GM12878 (cell line): ENCODE data around the gene ANKRD34A. TPM values are rescaled to one million over a fixed set of nuclear protein-coding genes. Genes with fewer than 3 reads are reported as not detected.

Experiments
- EZH2 ChIP-seq: IDR thresholded peaks from 2 replicates; pipeline ENCODE4 v1.6.1; 2012; ENCODE audit warnings: low read depth, mild to moderate bottlenecking, control low read depth, inconsistent platforms, low read length, borderline replicate concordance; ENCODE audit not compliant: control insufficient read depth
- MTA2 ChIP-seq: fragments of 450-650 bp; IDR thresholded peaks from 2 replicates; pipeline ENCODE4 v1.6.1; 2016; ENCODE audit warnings: low read depth, mild to moderate bottlenecking, moderate library complexity
- ZZZ3 ChIP-seq: IDR thresholded peaks from 2 replicates; pipeline ENCODE4 v1.6.1; 2011; ENCODE audit warnings: low read depth; ENCODE audit not compliant: control insufficient read depth, insufficient read length
- polyA plus RNA-seq, 11 experiments: library from polyadenylated mRNA; depleted of rRNA in 4 of 11; unstranded in 6 of 11; stranded (reverse) in 5 of 11; fragments of >200 nt; fragmentation: Nextera tagmentation in 4 of 11; fragmentation: Illumina TruSeq in 1 of 11; extraction: Ambion mirVana in 4 of 11; extraction: Trizol in 1 of 11; gene quantifications; 1 replicate in 1 of 11; 2 replicates in 10 of 11; pipeline versions ENCODE4 v1.2.1 to v1.2.3, GENCODE V29; 2011 to 2016; ENCODE audit warnings: inconsistent platforms in 2 of 11, missing spikeins in 2 of 11, low read depth in 1 of 11
- total RNA-seq, 4 experiments: library from RNA; depleted of rRNA in 3 of 4; stranded (reverse); fragments of >200 nt in 3 of 4; fragmentation: Illumina TruSeq in 1 of 4; extraction: Trizol in 1 of 4; gene quantifications; 2 replicates each; pipeline versions ENCODE4 v1.2.1 to v1.2.3, GENCODE V29; 2013 to 2021
- TF ChIP-seq, protein P1 (sequence below): IDR thresholded peaks from 2 replicates; pipeline ENCODE4 v1.6.1; 2012; ENCODE audit warnings: mild to moderate bottlenecking, low read depth, low read length
- TF ChIP-seq, protein P2 (sequence below): fragments of 450-650 bp; IDR thresholded peaks from 2 replicates; pipeline ENCODE4 v1.6.1; 2017; ENCODE audit warnings: mild to moderate bottlenecking, moderate library complexity
- TF ChIP-seq, protein P3 (sequence below): fragments of 450-650 bp; formaldehyde crosslinking; IDR thresholded peaks from 2 replicates; pipeline ENCODE4 v1.5.0; 2022; ENCODE audit warnings: mild to moderate bottlenecking, missing genetic modification characterization

Gene ANKRD34A
- total and polyA plus RNA-seq, 10 of the 15 experiments (the other 5 are each of a cell fraction or from before 2014, with no cell fraction given) = 0.40 to 3.5 (median 1.6) TPM

DNA sequence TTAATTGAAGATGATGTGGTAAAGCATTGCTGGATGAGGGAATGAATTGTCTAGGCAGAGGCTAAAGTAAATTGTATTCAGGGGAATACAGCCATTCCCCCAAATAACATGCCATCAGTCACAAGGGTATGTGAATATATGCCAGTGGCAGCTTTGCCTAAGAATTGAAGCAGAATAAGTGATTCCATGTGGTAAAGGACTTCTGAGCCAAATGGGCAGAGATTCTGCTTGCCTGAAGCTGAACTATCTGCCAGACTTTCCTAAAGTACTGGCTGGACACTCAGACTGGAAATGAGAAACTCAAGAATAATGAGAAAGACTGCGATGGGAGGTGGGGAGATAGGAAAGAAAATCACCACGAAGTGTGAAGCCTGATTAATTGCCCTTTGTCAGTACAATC is 8.9 kb downstream of the ANKRD34A start (continued):
- TF ChIP-seq, protein P1, sequence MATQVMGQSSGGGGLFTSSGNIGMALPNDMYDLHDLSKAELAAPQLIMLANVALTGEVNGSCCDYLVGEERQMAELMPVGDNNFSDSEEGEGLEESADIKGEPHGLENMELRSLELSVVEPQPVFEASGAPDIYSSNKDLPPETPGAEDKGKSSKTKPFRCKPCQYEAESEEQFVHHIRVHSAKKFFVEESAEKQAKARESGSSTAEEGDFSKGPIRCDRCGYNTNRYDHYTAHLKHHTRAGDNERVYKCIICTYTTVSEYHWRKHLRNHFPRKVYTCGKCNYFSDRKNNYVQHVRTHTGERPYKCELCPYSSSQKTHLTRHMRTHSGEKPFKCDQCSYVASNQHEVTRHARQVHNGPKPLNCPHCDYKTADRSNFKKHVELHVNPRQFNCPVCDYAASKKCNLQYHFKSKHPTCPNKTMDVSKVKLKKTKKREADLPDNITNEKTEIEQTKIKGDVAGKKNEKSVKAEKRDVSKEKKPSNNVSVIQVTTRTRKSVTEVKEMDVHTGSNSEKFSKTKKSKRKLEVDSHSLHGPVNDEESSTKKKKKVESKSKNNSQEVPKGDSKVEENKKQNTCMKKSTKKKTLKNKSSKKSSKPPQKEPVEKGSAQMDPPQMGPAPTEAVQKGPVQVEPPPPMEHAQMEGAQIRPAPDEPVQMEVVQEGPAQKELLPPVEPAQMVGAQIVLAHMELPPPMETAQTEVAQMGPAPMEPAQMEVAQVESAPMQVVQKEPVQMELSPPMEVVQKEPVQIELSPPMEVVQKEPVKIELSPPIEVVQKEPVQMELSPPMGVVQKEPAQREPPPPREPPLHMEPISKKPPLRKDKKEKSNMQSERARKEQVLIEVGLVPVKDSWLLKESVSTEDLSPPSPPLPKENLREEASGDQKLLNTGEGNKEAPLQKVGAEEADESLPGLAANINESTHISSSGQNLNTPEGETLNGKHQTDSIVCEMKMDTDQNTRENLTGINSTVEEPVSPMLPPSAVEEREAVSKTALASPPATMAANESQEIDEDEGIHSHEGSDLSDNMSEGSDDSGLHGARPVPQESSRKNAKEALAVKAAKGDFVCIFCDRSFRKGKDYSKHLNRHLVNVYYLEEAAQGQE = no peak
- no peak for TF ChIP-seq EZH2
- TF ChIP-seq MTA2 = no peak
- TF ChIP-seq, protein P2, sequence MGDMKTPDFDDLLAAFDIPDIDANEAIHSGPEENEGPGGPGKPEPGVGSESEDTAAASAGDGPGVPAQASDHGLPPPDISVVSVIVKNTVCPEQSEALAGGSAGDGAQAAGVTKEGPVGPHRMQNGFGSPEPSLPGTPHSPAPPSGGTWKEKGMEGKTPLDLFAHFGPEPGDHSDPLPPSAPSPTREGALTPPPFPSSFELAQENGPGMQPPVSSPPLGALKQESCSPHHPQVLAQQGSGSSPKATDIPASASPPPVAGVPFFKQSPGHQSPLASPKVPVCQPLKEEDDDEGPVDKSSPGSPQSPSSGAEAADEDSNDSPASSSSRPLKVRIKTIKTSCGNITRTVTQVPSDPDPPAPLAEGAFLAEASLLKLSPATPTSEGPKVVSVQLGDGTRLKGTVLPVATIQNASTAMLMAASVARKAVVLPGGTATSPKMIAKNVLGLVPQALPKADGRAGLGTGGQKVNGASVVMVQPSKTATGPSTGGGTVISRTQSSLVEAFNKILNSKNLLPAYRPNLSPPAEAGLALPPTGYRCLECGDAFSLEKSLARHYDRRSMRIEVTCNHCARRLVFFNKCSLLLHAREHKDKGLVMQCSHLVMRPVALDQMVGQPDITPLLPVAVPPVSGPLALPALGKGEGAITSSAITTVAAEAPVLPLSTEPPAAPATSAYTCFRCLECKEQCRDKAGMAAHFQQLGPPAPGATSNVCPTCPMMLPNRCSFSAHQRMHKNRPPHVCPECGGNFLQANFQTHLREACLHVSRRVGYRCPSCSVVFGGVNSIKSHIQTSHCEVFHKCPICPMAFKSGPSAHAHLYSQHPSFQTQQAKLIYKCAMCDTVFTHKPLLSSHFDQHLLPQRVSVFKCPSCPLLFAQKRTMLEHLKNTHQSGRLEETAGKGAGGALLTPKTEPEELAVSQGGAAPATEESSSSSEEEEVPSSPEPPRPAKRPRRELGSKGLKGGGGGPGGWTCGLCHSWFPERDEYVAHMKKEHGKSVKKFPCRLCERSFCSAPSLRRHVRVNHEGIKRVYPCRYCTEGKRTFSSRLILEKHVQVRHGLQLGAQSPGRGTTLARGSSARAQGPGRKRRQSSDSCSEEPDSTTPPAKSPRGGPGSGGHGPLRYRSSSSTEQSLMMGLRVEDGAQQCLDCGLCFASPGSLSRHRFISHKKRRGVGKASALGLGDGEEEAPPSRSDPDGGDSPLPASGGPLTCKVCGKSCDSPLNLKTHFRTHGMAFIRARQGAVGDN = no peak
- TF ChIP-seq, protein P3, sequence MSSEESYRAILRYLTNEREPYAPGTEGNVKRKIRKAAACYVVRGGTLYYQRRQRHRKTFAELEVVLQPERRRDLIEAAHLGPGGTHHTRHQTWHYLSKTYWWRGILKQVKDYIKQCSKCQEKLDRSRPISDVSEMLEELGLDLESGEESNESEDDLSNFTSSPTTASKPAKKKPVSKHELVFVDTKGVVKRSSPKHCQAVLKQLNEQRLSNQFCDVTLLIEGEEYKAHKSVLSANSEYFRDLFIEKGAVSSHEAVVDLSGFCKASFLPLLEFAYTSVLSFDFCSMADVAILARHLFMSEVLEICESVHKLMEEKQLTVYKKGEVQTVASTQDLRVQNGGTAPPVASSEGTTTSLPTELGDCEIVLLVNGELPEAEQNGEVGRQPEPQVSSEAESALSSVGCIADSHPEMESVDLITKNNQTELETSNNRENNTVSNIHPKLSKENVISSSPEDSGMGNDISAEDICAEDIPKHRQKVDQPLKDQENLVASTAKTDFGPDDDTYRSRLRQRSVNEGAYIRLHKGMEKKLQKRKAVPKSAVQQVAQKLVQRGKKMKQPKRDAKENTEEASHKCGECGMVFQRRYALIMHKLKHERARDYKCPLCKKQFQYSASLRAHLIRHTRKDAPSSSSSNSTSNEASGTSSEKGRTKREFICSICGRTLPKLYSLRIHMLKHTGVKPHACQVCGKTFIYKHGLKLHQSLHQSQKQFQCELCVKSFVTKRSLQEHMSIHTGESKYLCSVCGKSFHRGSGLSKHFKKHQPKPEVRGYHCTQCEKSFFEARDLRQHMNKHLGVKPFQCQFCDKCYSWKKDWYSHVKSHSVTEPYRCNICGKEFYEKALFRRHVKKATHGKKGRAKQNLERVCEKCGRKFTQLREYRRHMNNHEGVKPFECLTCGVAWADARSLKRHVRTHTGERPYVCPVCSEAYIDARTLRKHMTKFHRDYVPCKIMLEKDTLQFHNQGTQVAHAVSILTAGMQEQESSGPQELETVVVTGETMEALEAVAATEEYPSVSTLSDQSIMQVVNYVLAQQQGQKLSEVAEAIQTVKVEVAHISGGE = no peak
- no peak for TF ChIP-seq ZZZ3
